RWPE2 (cell line): ENCODE measurements around the gene CBLC.

ENCODE experiments used
- ATAC-seq: fragments of 200-7000 bp; cut with Tn5 transposase; 3 replicates; pipeline ENCODE4 v1.9.1; 2021; ENCODE audit warnings: low read depth
- DNase-seq: peaks from one replicate; pipeline ENCODE4 v3.0.0-alpha.2; 2020; ENCODE audit warnings: low spot score
- H3K27ac ChIP-seq: fragments of 450-650 bp; 2 replicates; pipeline ENCODE4 v1.5.1; 2017; ENCODE audit warnings: mild to moderate bottlenecking; ENCODE audit not compliant: poor library complexity, severe bottlenecking
- H3K27me3 ChIP-seq: fragments of 250-450 bp; sonication (Bioruptor Pico); 2 replicates; pipeline ENCODE4 v1.5.1; 2021; ENCODE audit warnings: mild to moderate bottlenecking, moderate library complexity; ENCODE audit not compliant: insufficient read depth, poor library complexity, severe bottlenecking
- H3K36me3 ChIP-seq: fragments of 250-450 bp; sonication (Bioruptor Pico); 2 replicates; pipeline ENCODE4 v1.5.1; 2020; ENCODE audit warnings: low read depth, mild to moderate bottlenecking, moderate library complexity
- H3K4me1 ChIP-seq: fragments of 250-450 bp; sonication (Bioruptor Pico); 2 replicates; pipeline ENCODE4 v1.5.1; 2021; ENCODE audit warnings: mild to moderate bottlenecking, moderate library complexity; ENCODE audit not compliant: insufficient read depth, poor library complexity, severe bottlenecking
- H3K4me3 ChIP-seq: fragments of 250-450 bp; sonication (Bioruptor Pico); 2 replicates; pipeline ENCODE4 v1.5.1; 2021; ENCODE audit warnings: mild to moderate bottlenecking, moderate library complexity; ENCODE audit not compliant: severe bottlenecking
- H3K9me3 ChIP-seq: fragments of 250-450 bp; sonication (Bioruptor Pico); 2 replicates; pipeline ENCODE4 v1.5.1; 2021; ENCODE audit warnings: mild to moderate bottlenecking, moderate library complexity; ENCODE audit not compliant: severe bottlenecking
- TF ChIP-seq, protein P1 (sequence below): fragments of 450-650 bp; IDR thresholded peaks from one replicate; pipeline ENCODE4 v1.5.1; 2017; ENCODE audit warnings: mild to moderate bottlenecking, moderate library complexity; ENCODE audit not compliant: poor library complexity, severe bottlenecking

Gene CBLC

DNA sequence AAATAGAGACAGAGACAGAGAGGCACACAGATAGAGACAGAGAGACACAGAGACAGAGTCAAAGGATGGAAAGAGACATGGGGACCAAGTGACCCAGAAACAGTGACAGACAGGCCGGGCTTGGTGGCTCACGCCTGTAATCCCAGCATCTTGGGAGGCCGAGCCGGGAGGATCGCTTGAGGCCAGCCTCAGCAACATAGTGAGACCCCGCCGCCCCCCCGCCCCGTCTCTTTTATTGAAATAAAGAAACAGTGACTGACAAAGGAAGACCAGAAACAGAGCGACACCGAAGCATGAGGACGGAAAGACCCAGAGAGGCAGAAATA is 67.6 kb downstream of the CBLC start:
- Histone ChIP-seq H3K4me3 (peak overlapping the region; percentile 100), H3K27me3 (no peaks in the 10 kb centered on the region), H3K27ac (peak overlapping the region; percentile 7), H3K36me3 (no peaks in the 10 kb centered on the region), H3K4me1 (no peaks in the 10 kb centered on the region), H3K9me3 (no peaks in the 10 kb centered on the region)
- DNase-seq (no peak), ATAC-seq (no peak)
- TF ChIP-seq, protein P1, sequence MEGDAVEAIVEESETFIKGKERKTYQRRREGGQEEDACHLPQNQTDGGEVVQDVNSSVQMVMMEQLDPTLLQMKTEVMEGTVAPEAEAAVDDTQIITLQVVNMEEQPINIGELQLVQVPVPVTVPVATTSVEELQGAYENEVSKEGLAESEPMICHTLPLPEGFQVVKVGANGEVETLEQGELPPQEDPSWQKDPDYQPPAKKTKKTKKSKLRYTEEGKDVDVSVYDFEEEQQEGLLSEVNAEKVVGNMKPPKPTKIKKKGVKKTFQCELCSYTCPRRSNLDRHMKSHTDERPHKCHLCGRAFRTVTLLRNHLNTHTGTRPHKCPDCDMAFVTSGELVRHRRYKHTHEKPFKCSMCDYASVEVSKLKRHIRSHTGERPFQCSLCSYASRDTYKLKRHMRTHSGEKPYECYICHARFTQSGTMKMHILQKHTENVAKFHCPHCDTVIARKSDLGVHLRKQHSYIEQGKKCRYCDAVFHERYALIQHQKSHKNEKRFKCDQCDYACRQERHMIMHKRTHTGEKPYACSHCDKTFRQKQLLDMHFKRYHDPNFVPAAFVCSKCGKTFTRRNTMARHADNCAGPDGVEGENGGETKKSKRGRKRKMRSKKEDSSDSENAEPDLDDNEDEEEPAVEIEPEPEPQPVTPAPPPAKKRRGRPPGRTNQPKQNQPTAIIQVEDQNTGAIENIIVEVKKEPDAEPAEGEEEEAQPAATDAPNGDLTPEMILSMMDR: peak; percentile 35

DNA sequence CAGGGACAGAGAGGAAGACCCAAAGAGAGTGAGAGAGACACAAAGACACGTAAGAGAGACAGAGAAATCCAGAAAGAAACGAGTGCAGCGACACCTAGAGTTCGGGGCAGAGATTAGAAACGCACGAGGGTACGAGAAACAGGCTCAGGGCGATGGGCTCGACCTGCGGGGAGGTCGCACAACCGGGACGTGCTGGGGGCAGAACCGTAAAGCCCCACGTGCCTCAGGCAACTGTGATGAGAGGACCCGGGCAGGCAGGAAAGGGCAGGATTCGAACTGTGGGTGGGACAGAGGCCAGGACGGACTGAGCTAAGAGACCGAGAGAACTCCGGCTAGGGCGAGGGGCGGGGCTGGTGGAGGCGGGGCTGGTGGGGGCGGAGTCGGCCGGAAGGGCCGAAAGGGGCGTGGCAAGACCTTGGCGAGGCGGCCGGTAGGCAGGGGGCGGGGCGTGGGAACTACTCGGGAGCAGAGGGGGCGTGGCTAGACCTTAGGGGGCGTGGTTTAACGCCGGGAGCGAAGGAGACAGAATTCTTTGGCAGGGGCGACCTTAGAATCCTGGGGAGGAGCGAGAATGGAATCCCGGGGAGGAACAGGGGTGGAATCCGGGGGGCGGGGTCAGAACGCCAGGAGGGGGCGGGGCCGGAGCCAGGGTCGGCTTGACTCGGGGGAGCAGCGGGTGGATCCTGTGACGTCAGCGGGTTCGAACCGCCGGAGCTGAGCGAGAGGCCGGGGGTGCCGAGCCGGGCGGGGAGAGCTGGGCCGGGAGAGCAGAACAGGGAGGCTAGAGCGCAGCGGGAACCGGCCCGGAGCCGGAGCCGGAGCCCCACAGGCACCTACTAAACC is 68.1 kb downstream of the CBLC start, which contains the start of gene NECTIN2:
Gene NECTIN2, plus strand, starts transcription at position 686 of the 843 bp plus-strand sequence. CDS start 229 bp downstream, outside the sequence.
- Histone ChIP-seq H3K27ac (peak within 1 kb of the TSS; percentile 73), H3K36me3 (no peaks in the 10 kb centered on the region), H3K27me3 (no peaks in the 10 kb centered on the region), H3K4me1 (no peaks in the 10 kb centered on the region), H3K9me3 (no peaks in the 10 kb centered on the region), H3K4me3 (peak within 1 kb of the TSS; percentile 100)
- peak; percentile 50 for ATAC-seq
- TF ChIP-seq, protein P1: peak; percentile 9
- peak; percentile 99 for DNase-seq

- no peaks in the 10 kb centered on the region for H3K4me1 ChIP-seq
- peak overlapping the region; percentile 100 for H3K4me3 ChIP-seq
- peak overlapping the region; percentile 73 for H3K27ac ChIP-seq
- TF ChIP-seq, protein P1: no peak
- DNase-seq (no peak), ATAC-seq (no peak)
- H3K9me3 ChIP-seq: no peaks in the 10 kb centered on the region
- H3K36me3 ChIP-seq: no peaks in the 10 kb centered on the region
- H3K27me3 ChIP-seq: no peaks in the 10 kb centered on the region
Measured at GRCh38 chr19:44846455-44847143, 68.9 kb downstream of the CBLC start.

DNA sequence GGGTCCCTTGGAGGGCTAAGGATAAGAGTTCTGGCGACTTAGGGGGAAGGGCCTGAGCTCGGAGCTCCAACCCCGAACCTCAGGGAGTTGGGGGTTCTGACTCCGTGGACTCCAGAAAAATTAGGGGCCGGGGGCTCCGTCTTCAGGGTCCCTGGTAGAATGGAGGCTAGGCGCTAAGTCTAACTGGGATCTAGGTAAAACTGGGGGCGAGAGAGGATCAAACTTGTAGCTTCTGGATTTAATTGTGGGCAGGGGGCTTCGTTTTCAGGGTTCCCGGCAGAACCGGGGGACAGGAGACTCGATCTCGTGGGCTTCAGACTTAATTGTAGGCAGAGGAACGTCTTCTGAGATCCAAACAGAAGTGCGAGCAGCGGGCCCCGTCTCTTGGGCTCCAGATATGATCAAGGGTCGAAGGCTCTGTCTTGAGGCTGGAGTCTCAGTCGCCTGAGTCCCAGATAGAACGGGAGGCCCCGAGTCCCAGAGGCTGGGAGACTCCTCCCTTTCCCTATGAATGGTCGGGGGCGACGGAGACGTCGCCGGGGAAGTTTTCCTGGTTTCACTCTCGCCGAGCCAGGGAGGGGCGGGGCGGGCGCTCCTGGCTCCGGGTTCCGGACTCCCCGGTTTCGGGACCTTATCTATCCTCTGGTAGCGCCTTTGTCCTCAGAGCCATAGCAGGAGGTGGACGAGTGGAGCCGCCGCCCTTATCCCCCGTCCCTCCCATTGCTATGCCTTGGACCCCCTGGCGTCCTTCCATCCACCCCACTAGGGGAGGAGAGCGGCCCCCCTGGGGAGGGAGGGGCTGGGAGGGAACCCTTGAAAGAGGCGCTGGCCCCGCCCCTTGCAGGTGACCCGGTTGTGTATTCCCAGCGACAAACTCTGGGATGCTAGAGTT is 69.7 kb downstream of the CBLC start:
- Histone ChIP-seq H3K9me3 (no peaks in the 10 kb centered on the region), H3K4me3 (peak overlapping the region; percentile 100), H3K4me1 (no peaks in the 10 kb centered on the region), H3K27me3 (no peaks in the 10 kb centered on the region), H3K27ac (peak overlapping the region; percentile 73), H3K36me3 (no peaks in the 10 kb centered on the region)
- ATAC-seq (peak; percentile 20), DNase-seq (peak; percentile 65)
- TF ChIP-seq, protein P1: no peak
